ENCODE data around the gene PACSIN1.

- no peak for TF ChIP-seq CTCF (IDR thresholded peaks at IDR 0.05; ENCODE audit: poor library complexity, severe bottlenecking)
- no peak for TF ChIP-seq POLR2AphosphoS5 (IDR thresholded peaks at IDR 0.05)
- no peak for TF ChIP-seq RAD21 (conservative IDR thresholded peaks at IDR 0.05)
- TF ChIP-seq TAF1 (IDR thresholded peaks at IDR 0.05; ENCODE audit: low read depth) = no peak
These were observed 112.8 kb downstream of the PACSIN1 start for GRCh38 chr6:34578445-34579262.
